WERI-Rb-1 (cell line): ENCODE results near the gene IFT27.

ENCODE experiments used
- DNase-seq: peaks from one replicate; pipeline ENCODE4 v3.0.0-alpha.2; 2020
- H3K27ac ChIP-seq: fragments of 250-450 bp; sonication (Bioruptor Pico); 2 replicates; pipeline ENCODE4 v1.5.1; 2020; ENCODE audit warnings: mild to moderate bottlenecking, moderate library complexity
- H3K27me3 ChIP-seq: fragments of 250-450 bp; sonication (Bioruptor Pico); 2 replicates; pipeline ENCODE4 v1.5.1; 2021; ENCODE audit warnings: mild to moderate bottlenecking, low read depth, moderate library complexity; ENCODE audit not compliant: insufficient read depth, severe bottlenecking
- H3K36me3 ChIP-seq: fragments of 250-450 bp; sonication (Bioruptor Pico); 2 replicates; pipeline ENCODE4 v1.5.1; 2020; ENCODE audit warnings: mild to moderate bottlenecking, moderate library complexity
- H3K4me3 ChIP-seq: 2 replicates; pipeline ENCODE4 v1.5.1; 2011; ENCODE audit warnings: low read depth, mild to moderate bottlenecking, control low read depth, low read length
- H3K9me3 ChIP-seq: fragments of 250-450 bp; sonication (Bioruptor Pico); 2 replicates; pipeline ENCODE4 v1.5.1; 2021; ENCODE audit warnings: mild to moderate bottlenecking, moderate library complexity; ENCODE audit not compliant: severe bottlenecking
- CTCF ChIP-seq: IDR thresholded peaks from 2 replicates; pipeline ENCODE4 v1.5.1; 2011; ENCODE audit warnings: low read depth, mild to moderate bottlenecking, control low read depth, inconsistent platforms, low read length

The IFT27 gene

GRCh38 chr22:36781656-36782627 is 6.0 kb upstream of the IFT27 start:
- Histone ChIP-seq H3K4me3 (no peak overlapping the region), H3K9me3 (peaks cover 18% of the 10 kb centered on the region)
- peak; percentile 67 for DNase-seq

GRCh38 chr22:36778020-36778419 is 2.1 kb upstream of the IFT27 start:
- TF ChIP-seq CTCF, result no peak
- H3K36me3 ChIP-seq, result no peaks in the 10 kb centered on the region
- no peak overlapping the region for H3K27ac ChIP-seq

More at GRCh38 chr22:36781656-36782627, 6.0 kb upstream of the IFT27 start:
- Histone ChIP-seq H3K27me3 (peaks cover 44% of the 10 kb centered on the region), H3K36me3 (no peaks in the 10 kb centered on the region), H3K27ac (no peak overlapping the region)
- TF ChIP-seq CTCF, result peak; percentile 88

GRCh38 chr22:36776722-36777121 is 803 bp upstream of the IFT27 start:
- Histone ChIP-seq H3K27me3 (peaks cover 5% of the 10 kb centered on the region), H3K9me3 (peaks cover 19% of the 10 kb centered on the region), H3K4me3 (peak overlapping the region; percentile 9), H3K27ac (peak overlapping the region; percentile 28; the same call in 1 of the 2 replicates), H3K36me3 (no peaks in the 10 kb centered on the region)
- no peak for TF ChIP-seq CTCF
- DNase-seq, result no peak

More at GRCh38 chr22:36778020-36778419, 2.1 kb upstream of the IFT27 start:
- DNase-seq, result no peak
- H3K4me3 ChIP-seq, result no peak overlapping the region
- H3K9me3 ChIP-seq, result peaks cover 19% of the 10 kb centered on the region
- peaks cover 16% of the 10 kb centered on the region for H3K27me3 ChIP-seq

GRCh38 chr22:36775586-36775963 is 344 bp downstream of the IFT27 start:
- DNase-seq, result no peak
- H3K27ac ChIP-seq, result no peak overlapping the region
- no peaks in the 10 kb centered on the region for H3K36me3 ChIP-seq
- no peak for TF ChIP-seq CTCF
- H3K4me3 ChIP-seq, result peak overlapping the region; percentile 61
- no peaks in the 10 kb centered on the region for H3K27me3 ChIP-seq
- H3K9me3 ChIP-seq, result peaks cover 19% of the 10 kb centered on the region

- Histone ChIP-seq H3K4me3 (no peak overlapping the region), H3K27ac (no peak overlapping the region), H3K9me3 (peaks cover 19% of the 10 kb centered on the region), H3K36me3 (no peaks in the 10 kb centered on the region), H3K27me3 (no peaks in the 10 kb centered on the region)
- no peak for DNase-seq
- TF ChIP-seq CTCF, result peak; percentile 38; the same call in 1 of the 2 replicates
Measured at GRCh38 chr22:36773935-36774334, 2.0 kb downstream of the IFT27 start.
